Tibial nerve (tissue), 4 donors: ENCODE measurements around the gene KMT2B. TPM values are rescaled to one million over a fixed set of nuclear protein-coding genes. Genes with fewer than 3 reads are reported as not detected.
A peak's percentile ranks its signal among the peaks of the same experiment; 100 is the strongest.
"Not testable (repeated sequence)": the region's sequence is repeated elsewhere in the genome, so short reads cannot be mapped to it uniquely, and the experiment has no call there.

Experiments used
- DNase-seq, 2 donors: peaks; one replicate each; pipeline ENCODE4 v3.0.0-alpha.2; 2019; ENCODE audit warnings: low spot score in 2 of 2
- H3K27ac ChIP-seq, 4 donors: fragments of 200-600 bp; sonication (generic) in 3 of 4; one replicate each; pipeline ENCODE4 v1.5.1; 2017 to 2019; ENCODE audit warnings: mild to moderate bottlenecking in 1 of 4
- H3K27me3 ChIP-seq, 2 donors: fragments of 200-600 bp; sonication (generic) in 1 of 2; one replicate each; pipeline versions ENCODE4 v1.5.1 to v1.6.0; 2017 to 2019
- H3K36me3 ChIP-seq, 3 donors: fragments of 200-600 bp; sonication (generic); one replicate each; pipeline ENCODE4 v1.5.1; 2018 to 2019
- H3K4me1 ChIP-seq, 4 donors: fragments of 200-600 bp; sonication (generic) in 3 of 4; one replicate each; pipeline ENCODE4 v1.5.1; 2017 to 2019
- H3K4me3 ChIP-seq, 4 donors: fragments of 200-600 bp; sonication (generic) in 3 of 4; one replicate each; pipeline ENCODE4 v1.5.1; 2017 to 2019; ENCODE audit warnings: mild to moderate bottlenecking in 1 of 4, moderate library complexity in 1 of 4
- H3K9me3 ChIP-seq, 4 donors: fragments of 200-600 bp; sonication (generic) in 3 of 4; one replicate each; pipeline ENCODE4 v1.5.1; 2017 to 2019
- CTCF ChIP-seq, 5 experiments: fragments of 200-600 bp in 3 of 5; fragments of 450-650 bp in 2 of 5; sonication (generic) in 3 of 5; IDR thresholded peaks; one replicate each; pipeline ENCODE4 v1.5.1; 2016 to 2019; ENCODE audit warnings: antibody characterized with exemption in 5 of 5, mild to moderate bottlenecking in 3 of 5, moderate library complexity in 2 of 5
- EP300 ChIP-seq, 2 donors: sonication (generic); formaldehyde crosslinking; IDR thresholded peaks; one replicate each; pipeline ENCODE4 v1.6.1; 2017; ENCODE audit warnings: antibody characterized with exemption in 2 of 2, mild to moderate bottlenecking in 1 of 2
- POLR2A ChIP-seq, 2 donors: fragments of 450-650 bp; IDR thresholded peaks; one replicate each; pipeline ENCODE4 v1.6.1; 2017; ENCODE audit warnings: antibody characterized with exemption in 2 of 2, mild to moderate bottlenecking in 2 of 2, moderate library complexity in 2 of 2
- WGBS, 2 donors: methylation state at CpG; one replicate each; pipeline ENCODE4 v1.1.5; 2018; 5-methylcytosine and 5-hydroxymethylcytosine counted together
- total RNA-seq, 4 donors: library from RNA; depleted of rRNA; stranded (reverse); fragments of >200 nt; gene quantifications; one replicate each; pipeline ENCODE4 v1.1.0, GENCODE V29; 2016

Gene KMT2B
- total RNA-seq, 4 donors from 2014 or later = 12.9 to 38.7 (median 25.5) TPM

- peaks cover 0 to 6% (median 0%) of the 10 kb centered on the region in 4 donors for H3K4me1 ChIP-seq
- H3K9me3 ChIP-seq = no peaks in the 10 kb centered on the region
- H3K4me3 ChIP-seq = no peak overlapping the region
- peaks cover 0 to 47% of the 10 kb centered on the region in 2 donors for H3K27me3 ChIP-seq
- WGBS, 2 donors = 51 to 60% methylated on average over 3 of the region's 3 CpGs
- DNase-seq = no peak
- TF ChIP-seq POLR2A (IDR thresholded peaks at IDR 0.05) = no peak
- no peak for TF ChIP-seq CTCF (IDR thresholded peaks at IDR 0.05)
- TF ChIP-seq EP300 (IDR thresholded peaks at IDR 0.05) = no peak
- no peaks in the 10 kb centered on the region for H3K36me3 ChIP-seq
- no peak overlapping the region for H3K27ac ChIP-seq
Measured at GRCh38 chr19:35671818-35672217, 46.0 kb upstream of the KMT2B start.

- DNase-seq = no peak
- H3K27me3 ChIP-seq = peaks cover 0 to 47% of the 10 kb centered on the region in 2 donors
- peak overlapping the region in 2 of 4 donors; percentile 15 to 20 for H3K4me3 ChIP-seq
- no peaks in the 10 kb centered on the region for H3K9me3 ChIP-seq
- 6 to 8% methylated on average over 17 to 31 of the region's 39 CpGs for WGBS, 2 donors
- no peaks in the 10 kb centered on the region for H3K36me3 ChIP-seq
- peaks cover 0 to 6% (median 0%) of the 10 kb centered on the region in 4 donors for H3K4me1 ChIP-seq
- TF ChIP-seq CTCF (IDR thresholded peaks at IDR 0.05) (no peak), EP300 (IDR thresholded peaks at IDR 0.05) (no peak), POLR2A (IDR thresholded peaks at IDR 0.05) (no peak)
- no peak overlapping the region for H3K27ac ChIP-seq
Measured at GRCh38 chr19:35673121-35673804, 44.5 kb upstream of the KMT2B start.

GRCh38 chr19:35675589-35676140, 42.1 kb upstream of the KMT2B start:
- Histone ChIP-seq H3K36me3 (no peaks in the 10 kb centered on the region), H3K27ac (no peak overlapping the region), H3K4me3 (no peak overlapping the region), H3K4me1 (peaks cover 0 to 6% (median 0%) of the 10 kb centered on the region in 4 donors), H3K27me3 (peaks cover 0 to 47% of the 10 kb centered on the region in 2 donors), H3K9me3 (no peaks in the 10 kb centered on the region)
- TF ChIP-seq CTCF (IDR thresholded peaks at IDR 0.05) (no peak), POLR2A (IDR thresholded peaks at IDR 0.05) (no peak), EP300 (IDR thresholded peaks at IDR 0.05) (no peak)
- DNase-seq = no peak
- 68 to 76% methylated on average over 15 of the region's 15 CpGs for WGBS, 2 donors

- no peak overlapping the region for H3K4me3 ChIP-seq
- no peaks in the 10 kb centered on the region for H3K9me3 ChIP-seq
- TF ChIP-seq EP300 (IDR thresholded peaks at IDR 0.05) (no peak), POLR2A (IDR thresholded peaks at IDR 0.05) (no peak), CTCF (IDR thresholded peaks at IDR 0.05) (no peak)
- 20 to 42% methylated on average over 4 of the region's 4 CpGs for WGBS, 2 donors
- H3K4me1 ChIP-seq = no peaks in the 10 kb centered on the region
- peaks cover 0 to 3% of the 10 kb centered on the region in 2 donors for H3K27me3 ChIP-seq
- H3K27ac ChIP-seq = no peak overlapping the region
- DNase-seq = no peak
- no peaks in the 10 kb centered on the region for H3K36me3 ChIP-seq
Measured at GRCh38 chr19:35689836-35690235, 28.0 kb upstream of the KMT2B start.

- not testable (repeated sequence) for DNase-seq, H3K27ac ChIP-seq, H3K36me3 ChIP-seq, H3K4me1 ChIP-seq, H3K27me3 ChIP-seq, H3K9me3 ChIP-seq, H3K4me3 ChIP-seq
- WGBS, 2 donors = 92 to 93% methylated on average over 23 to 34 of the region's 37 CpGs
Measured at GRCh38 chr19:35691106-35691505, 26.7 kb upstream of the KMT2B start.
